Measurements from ENCODE around the gene SPDYE8.
"Not testable (repeated sequence)": the region's sequence is repeated elsewhere in the genome, so short reads cannot be mapped to it uniquely, and the experiment has no call there.

SPDYE8 gene, protein sequence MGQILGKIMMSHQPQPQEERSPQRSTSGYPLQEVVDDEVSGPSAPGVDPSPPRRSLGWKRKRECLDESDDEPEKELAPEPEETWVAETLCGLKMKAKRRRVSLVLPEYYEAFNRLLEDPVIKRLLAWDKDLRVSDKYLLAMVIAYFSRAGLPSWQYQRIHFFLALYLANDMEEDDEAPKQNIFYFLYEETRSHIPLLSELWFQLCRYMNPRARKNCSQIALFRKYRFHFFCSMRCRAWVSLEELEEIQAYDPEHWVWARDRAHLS

DNA sequence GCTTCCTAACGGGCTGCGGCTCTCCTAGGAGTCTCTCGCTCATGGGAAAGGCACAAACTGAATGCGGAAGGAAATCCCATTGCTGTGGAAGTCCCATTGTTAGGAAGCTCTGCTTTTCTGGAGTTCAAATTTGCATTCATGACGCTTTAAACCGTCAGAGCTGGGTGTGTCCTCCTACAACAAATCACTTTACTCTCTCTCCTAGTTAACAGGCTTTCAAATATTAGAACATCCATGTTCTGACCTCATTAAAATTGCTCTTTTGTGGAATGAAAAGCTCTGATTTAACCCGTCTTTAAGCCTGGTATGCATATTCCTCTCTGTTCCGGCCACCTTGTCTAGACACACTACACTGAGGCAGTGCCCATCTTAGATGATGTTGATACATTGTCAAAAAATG lies at the start of gene SPDYE8:
Gene SPDYE8, minus strand, starts transcription at position 101 of the 400 bp plus-strand sequence. CDS start 1,800 bp downstream, outside the sequence.
- not testable (repeated sequence) for DNase-seq (ENCODE audit: low read depth in 2 of 3, low spot score in 2 of 3)

DNA sequence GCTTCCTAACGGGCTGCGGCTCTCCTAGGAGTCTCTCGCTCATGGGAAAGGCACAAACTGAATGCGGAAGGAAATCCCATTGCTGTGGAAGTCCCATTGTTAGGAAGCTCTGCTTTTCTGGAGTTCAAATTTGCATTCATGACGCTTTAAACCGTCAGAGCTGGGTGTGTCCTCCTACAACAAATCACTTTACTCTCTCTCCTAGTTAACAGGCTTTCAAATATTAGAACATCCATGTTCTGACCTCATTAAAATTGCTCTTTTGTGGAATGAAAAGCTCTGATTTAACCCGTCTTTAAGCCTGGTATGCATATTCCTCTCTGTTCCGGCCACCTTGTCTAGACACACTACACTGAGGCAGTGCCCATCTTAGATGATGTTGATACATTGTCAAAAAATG lies 28.2 kb upstream of the SPDYE8 start, which contains the start of gene SPDYE11:
Gene SPDYE11, minus strand, starts transcription at position 101 of the 400 bp plus-strand sequence. CDS start 1,800 bp downstream, outside the sequence.
- not testable (repeated sequence) for DNase-seq (ENCODE audit: low read depth in 2 of 3, low spot score in 2 of 3)

DNA sequence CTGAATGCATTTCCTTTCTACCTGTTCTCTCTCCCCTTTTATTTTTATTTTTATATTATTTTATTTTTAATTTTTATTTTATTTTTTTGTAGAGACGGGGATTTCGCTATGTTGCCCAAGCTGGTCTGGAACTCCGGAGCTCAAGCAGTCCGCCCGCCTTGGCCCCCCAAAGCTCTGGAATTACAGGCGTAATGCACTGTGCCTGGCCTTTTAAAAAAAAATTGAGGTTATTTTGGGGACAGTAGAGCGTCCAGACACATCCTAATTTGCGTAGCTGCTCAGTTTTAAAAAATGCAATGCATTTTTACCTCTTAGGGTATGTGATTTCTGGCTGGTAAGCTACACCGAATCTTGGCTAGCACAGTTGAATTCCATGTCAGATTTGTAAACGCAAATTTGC lies 23.1 kb downstream of the SPDYE8 start:
- not testable (repeated sequence) for DNase-seq (ENCODE audit: low read depth in 2 of 3, low spot score in 2 of 3)

DNA sequence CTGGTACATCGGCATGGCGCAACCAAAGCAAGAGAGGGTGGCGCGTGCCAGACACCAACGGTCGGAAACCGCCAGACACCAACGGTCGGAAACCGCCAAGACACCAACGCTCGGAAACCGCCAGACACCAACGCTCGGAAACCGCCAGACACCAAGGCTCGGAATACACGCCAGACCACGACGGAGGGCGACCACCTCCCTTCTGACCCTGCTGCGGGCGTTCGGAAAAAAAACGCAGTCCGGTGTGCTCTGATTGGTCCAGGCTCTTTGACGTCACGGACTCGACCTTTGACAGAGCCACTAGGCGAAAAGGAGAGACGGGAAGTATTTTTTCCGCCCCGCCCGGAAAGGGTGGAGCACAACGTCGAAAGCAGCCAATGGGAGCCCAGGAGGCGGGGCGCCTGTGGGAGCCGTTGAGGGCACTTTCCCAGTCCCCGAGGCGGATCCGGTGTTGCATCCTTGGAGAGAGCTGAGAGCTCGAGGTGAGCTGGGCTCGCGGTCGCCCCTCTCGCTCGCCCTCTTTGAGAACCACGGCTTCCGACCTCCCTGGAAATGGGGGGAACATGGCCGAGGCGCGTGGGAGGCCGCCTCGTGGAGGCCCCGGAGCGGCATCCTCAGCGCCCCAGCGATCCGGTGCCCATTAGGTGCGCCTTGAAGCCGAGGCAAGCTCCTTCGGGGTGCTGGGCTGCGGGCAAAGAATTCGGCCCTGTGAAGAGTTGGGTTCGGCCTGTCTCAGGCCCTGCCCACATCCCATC lies 23.7 kb downstream of the SPDYE8 start:
- DNase-seq (ENCODE audit: low read depth in 2 of 3, low spot score in 2 of 3), result peak; percentile 87 to 92 (median 87)

DNA sequence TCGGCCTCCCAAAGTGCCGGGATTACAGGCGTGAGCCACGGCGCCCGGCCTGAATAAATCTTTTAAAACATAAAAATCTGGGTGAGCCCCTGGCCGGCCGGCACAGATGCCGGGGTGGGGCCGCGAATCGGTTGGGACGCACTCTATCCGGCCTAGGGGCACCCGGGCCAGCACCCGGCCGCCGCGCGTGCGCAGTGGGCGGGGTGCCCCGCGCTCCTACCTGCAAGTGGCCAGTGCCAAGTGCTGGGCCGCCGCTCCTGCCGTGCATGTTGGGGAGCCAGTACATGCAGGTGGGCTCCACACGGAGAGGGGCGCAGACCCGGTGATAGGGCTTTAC lies 24.2 kb downstream of the SPDYE8 start:
- DNase-seq (ENCODE audit: low read depth in 2 of 3, low spot score in 2 of 3), result peak; percentile 43 to 62 (median 57)

DNA sequence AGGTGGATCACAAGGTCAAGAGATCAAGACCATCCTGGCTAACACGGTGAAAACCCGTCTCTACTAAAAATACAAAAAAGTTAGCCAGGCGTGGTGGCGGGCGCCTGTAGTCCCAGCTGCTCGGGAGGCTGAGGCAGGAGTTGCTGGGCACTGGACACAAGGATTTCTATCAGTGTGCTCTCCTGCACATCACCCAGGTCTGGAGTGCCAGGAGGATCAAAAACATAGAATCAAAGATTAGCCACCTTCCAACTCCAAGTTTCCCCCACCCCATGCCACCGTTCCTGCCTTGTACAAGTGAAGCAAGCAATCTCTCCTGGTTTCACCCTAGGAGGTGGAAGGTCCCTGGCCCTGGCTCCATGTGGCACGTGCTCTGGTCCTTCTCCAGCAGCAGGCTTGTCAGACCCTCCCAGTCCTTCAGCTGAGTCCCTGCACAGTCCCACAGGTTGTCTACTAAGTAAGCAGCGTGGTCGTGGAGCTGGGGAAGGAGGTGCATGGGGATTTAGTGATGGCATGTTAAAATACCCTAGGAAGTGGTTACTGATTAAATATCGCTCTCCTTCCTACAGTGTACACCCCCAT lies 31.6 kb downstream of the SPDYE8 start:
- DNase-seq (ENCODE audit: low read depth in 2 of 3, low spot score in 2 of 3), result not testable (repeated sequence)

DNA sequence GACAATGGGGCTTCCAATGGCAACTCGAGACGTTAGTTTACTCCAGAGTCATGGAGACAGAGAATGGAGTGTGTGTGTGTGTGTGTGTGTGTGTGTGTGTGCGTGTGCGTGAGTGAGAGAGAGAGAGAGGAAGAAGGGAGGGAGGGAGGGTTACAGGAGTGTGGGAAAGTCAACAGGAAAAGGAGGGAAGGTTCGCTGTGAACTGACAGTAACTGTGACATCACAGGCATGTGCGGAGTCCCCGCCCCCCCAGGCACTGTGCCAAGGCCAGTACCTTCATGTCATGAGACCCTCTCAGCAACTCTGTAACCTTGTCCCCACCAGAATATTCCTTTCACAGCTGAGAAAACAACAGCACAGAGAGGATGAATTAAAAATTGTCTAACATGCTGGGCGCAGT lies 32.1 kb downstream of the SPDYE8 start:
- not testable (repeated sequence) for DNase-seq (ENCODE audit: low read depth in 2 of 3, low spot score in 2 of 3)

DNA sequence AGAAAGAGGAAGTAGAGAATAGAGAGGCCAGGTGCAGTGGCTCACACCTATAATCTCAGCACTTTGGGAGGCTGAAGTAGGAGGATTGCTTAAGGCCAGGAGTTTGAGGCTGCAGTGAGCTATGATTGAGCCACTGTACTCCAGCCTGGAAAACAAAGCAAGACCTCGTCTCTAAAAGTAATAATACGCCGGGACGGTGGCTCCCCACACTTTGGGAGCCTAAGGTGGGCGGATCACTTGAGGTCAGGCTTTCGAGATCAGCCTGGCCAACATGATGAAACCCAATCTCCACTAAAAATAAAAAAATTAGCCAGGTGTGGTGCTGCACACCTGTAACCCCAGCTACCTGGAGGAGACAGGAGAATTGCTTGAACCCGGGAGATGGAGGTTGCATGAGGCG lies 34.1 kb downstream of the SPDYE8 start:
- not testable (repeated sequence) for DNase-seq (ENCODE audit: low read depth in 2 of 3, low spot score in 2 of 3)

DNA sequence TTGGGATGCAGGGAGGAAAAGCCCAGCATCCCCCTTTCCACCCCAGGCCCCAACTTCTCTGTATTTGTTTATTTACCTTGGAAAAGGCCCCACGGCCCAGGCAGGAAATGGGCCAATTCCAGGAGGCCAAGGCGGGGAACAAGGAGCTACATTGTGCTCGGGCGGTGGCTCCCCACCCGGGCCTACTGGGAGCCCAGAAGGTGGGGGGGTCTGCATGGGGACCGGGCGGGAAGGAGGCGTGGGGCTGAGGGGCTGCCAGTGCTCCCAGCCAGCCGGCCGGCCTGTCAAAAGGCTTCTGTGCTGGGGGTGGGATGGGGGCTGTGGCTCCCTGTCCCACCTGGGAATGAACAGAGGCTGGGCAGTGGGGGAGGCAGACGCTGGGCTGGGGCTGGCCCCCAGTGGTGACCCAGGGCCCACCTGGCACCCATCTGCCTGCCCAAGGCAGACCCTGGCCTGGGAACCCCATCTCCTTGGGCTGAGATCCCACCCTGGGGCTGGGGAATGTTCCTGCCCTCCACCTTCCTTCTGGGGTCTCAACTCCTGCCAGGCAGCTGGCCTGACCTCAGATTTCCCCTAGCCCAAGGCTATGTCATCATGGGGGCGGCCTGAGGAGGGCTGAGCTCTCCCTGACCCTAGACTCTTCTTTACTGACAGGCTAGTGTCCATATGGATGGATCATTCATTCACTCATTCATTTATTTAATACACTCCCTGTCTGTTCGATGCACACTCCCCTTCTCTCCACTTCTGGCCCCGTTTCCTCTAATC lies 39.2 kb downstream of the SPDYE8 start:
- not testable (repeated sequence) for DNase-seq (ENCODE audit: low read depth in 2 of 3, low spot score in 2 of 3)

DNA sequence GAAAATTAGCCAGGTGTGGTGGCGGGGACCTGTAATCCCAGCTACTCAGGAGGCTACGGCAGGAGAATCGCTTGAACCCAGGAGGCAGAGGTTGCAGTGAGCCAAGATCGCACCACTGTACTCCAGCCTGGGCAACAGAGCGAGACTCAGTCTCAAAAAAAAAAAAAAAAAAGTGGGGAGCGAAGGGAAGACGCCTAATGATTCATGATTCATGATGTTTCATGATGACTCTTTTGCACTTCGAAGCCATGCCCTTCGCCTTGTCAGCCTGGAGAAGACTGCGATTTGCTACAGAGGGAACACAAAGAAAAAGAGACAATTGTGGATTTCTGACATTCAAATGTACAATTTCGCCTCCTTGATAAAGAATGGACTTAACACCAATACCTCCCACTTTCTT lies 47.5 kb downstream of the SPDYE8 start:
- DNase-seq (ENCODE audit: low read depth in 2 of 3, low spot score in 2 of 3), result not testable (repeated sequence)

DNA sequence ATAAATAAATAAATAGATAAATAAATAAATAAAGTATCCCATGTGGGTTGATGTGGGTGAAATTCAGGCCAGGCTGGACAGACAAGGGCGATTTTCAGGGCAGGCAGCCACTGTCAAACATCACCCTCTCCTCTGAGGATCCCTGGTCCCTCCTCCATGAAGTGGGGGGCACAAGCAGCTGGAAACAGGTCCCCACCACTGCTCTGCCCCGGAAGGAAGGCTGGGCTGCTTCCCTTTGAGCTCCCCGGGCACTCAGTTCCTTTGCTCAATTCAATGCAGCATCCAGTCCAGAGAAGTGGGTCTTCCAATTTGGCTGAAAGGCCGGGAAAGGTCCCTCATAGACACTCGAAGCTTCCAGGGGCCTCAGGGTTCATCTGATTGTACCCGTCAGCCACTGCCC lies 49.2 kb downstream of the SPDYE8 start:
- DNase-seq (ENCODE audit: low read depth in 2 of 3, low spot score in 2 of 3), result not testable (repeated sequence)

DNA sequence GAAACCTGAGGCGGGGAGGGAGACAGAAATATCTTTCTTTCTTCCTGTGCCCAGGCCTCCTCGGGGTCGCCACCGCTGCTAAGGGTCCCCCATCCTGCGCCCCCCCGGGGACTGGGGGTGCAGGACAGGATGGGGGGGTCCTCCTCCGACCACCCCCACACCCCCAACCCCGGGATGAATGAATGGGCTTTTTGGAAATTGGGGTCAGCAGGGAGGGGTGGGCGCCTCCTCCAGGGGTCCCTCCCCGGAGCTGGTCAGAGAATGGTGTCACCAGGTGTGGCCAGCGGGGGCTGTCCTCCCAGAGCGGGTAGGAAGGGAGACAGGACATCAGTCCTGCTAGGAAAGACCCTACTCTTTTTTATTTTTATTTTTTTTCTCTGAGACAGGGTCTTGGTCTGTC lies 53.1 kb downstream of the SPDYE8 start:
- DNase-seq (ENCODE audit: low read depth in 2 of 3, low spot score in 2 of 3), result not testable (repeated sequence)

DNA sequence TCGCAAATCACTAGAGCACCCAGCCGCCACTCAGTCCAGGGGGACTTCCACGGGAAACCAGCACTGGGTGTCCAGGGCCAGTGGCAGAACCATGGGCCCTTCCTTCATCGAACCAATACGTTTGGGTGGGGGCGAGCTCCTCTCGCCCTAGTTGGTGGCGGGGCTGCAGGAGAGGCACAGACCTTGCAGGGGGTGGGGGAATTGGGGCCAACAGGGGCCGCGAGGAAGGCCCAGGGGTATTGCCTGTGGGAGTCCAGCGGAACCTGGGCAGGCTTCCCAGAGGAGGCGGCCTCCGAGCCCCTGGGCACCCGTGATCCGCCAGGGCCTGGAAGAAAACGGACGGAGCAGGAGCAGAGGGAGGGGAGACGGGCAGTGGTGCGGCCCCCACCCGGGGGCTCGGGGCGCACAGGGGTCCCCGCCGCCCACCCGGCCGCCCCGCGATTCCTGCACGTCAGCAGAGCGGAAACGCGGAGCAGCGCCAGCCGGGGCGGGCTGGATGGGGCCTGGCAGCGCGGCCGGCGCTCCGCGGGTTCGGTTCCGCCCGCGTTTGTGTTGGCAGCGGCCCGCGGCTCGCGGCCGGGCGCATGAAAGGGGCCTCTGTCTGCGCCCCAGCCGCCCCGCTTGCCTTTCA lies 53.8 kb downstream of the SPDYE8 start:
- not testable (repeated sequence) for DNase-seq (ENCODE audit: low read depth in 2 of 3, low spot score in 2 of 3)

DNA sequence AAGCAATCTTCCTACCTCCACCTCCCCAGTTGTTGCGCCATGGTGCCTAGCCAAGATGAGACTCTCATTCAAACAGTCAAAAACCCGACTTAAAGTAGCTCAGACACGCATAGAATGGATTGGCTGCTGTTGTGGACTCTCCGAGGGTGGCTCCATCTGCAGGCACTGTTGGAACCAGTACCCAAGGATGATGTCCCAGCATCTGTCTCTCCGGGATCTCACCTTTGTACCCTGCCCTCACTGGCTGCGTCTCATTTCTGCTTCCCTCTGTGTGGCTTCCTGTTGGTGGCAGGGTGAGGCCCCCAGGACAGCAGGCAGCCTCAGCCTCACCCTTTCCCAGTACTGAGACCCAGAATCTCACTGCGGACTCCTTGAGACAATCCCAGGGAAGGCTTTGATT lies 54.8 kb downstream of the SPDYE8 start:
- DNase-seq (ENCODE audit: low read depth in 2 of 3, low spot score in 2 of 3), result not testable (repeated sequence)

DNA sequence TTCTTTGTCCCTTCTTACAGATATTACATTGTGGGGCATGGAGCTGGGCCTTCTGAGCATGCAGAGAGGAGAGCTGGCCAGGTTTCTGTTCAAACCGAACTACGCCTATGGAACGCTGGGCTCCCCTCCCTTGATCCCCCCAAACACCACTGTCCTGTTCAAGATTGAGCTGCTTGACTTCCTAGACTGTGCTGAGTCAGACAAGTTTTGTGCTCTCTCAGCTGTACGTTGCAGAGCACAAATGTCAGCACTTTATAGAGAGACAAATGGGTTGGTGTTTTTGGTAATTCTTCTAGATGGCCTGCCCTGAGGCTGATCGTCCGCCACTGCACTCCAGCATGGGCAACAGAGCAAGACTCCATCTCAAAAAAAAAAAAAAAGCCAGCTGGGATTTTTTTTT lies 58.1 kb downstream of the SPDYE8 start:
- not testable (repeated sequence) for DNase-seq (ENCODE audit: low read depth in 2 of 3, low spot score in 2 of 3)

Measured in activated CD8-positive, alpha-beta memory T cell treated with anti-CD3 and anti-CD28 coated beads for 48 hours (primary cell).